HUES64 (cell line): Measurements from ENCODE around the gene PTPRM.

Experiments
- H3K27ac ChIP-seq: 2 replicates; pipeline ENCODE4 v1.7.0; 2013; ENCODE audit warnings: low read depth, low read length, inconsistent platforms
- H3K27me3 ChIP-seq: 2 replicates; pipeline ENCODE4 v1.6.1; 2013; ENCODE audit warnings: mild to moderate bottlenecking, low read length; ENCODE audit not compliant: insufficient read depth
- H3K36me3 ChIP-seq: 2 replicates; pipeline ENCODE4 v1.6.1; 2013; ENCODE audit warnings: mild to moderate bottlenecking, low read length; ENCODE audit not compliant: insufficient read depth
- H3K4me1 ChIP-seq: 2 replicates; pipeline ENCODE4 v1.6.1; 2013; ENCODE audit warnings: mild to moderate bottlenecking, low read length, moderate library complexity; ENCODE audit not compliant: insufficient read depth
- H3K4me3 ChIP-seq: 2 replicates; pipeline ENCODE4 v1.5.1; 2013; ENCODE audit warnings: mild to moderate bottlenecking, low read length, moderate library complexity
- H3K9ac ChIP-seq: 2 replicates; pipeline ENCODE4 v1.6.1; 2013; ENCODE audit warnings: mild to moderate bottlenecking, low read depth, low read length
- H3K9me3 ChIP-seq: 2 replicates; pipeline ENCODE4 v1.6.1; 2013; ENCODE audit warnings: low read depth, low read length; ENCODE audit not compliant: insufficient read depth
- WGBS: fragments of 150-250, 120-280 bp; methylation state at CpG from one replicate; pipeline ENCODE4 v1.1.7; 2013; ENCODE audit warnings: missing lambda C conversion rate; 5-methylcytosine and 5-hydroxymethylcytosine counted together

Gene PTPRM

GRCh38 chr18:7980136-7980535 lies 413.0 kb downstream of the PTPRM start:
- Histone ChIP-seq H3K9ac (no peak overlapping the region), H3K36me3 (no peaks in the 10 kb centered on the region), H3K27ac (no peak overlapping the region), H3K27me3 (no peaks in the 10 kb centered on the region), H3K4me3 (no peak overlapping the region), H3K9me3 (no peaks in the 10 kb centered on the region), H3K4me1 (no peaks in the 10 kb centered on the region)
- 95% methylated on average over 3 of the region's 3 CpGs for WGBS

GRCh38 chr18:7980656-7981055 lies 413.5 kb downstream of the PTPRM start:
- 93% methylated on average over 4 of the region's 4 CpGs for WGBS

GRCh38 chr18:7982216-7982615 lies 415.1 kb downstream of the PTPRM start:
- H3K4me3 ChIP-seq, result no peak overlapping the region
- H3K9me3 ChIP-seq, result no peaks in the 10 kb centered on the region
- no peak overlapping the region for H3K27ac ChIP-seq
- no peaks in the 10 kb centered on the region for H3K4me1 ChIP-seq
- no peaks in the 10 kb centered on the region for H3K36me3 ChIP-seq
- no peaks in the 10 kb centered on the region for H3K27me3 ChIP-seq
- H3K9ac ChIP-seq, result no peak overlapping the region

More at GRCh38 chr18:7980656-7981055, 413.5 kb downstream of the PTPRM start:
- Histone ChIP-seq H3K9me3 (no peaks in the 10 kb centered on the region), H3K36me3 (no peaks in the 10 kb centered on the region), H3K9ac (no peak overlapping the region), H3K27me3 (no peaks in the 10 kb centered on the region), H3K4me3 (no peak overlapping the region), H3K27ac (no peak overlapping the region), H3K4me1 (no peaks in the 10 kb centered on the region)

GRCh38 chr18:7987284-7987976 lies 420.3 kb downstream of the PTPRM start:
- Histone ChIP-seq H3K9ac (no peak overlapping the region), H3K9me3 (no peaks in the 10 kb centered on the region), H3K36me3 (no peaks in the 10 kb centered on the region), H3K27me3 (no peaks in the 10 kb centered on the region), H3K27ac (no peak overlapping the region), H3K4me3 (no peak overlapping the region), H3K4me1 (no peaks in the 10 kb centered on the region)
- WGBS, result 100% methylated on average over 3 of the region's 3 CpGs

GRCh38 chr18:7990670-7991069 lies 423.6 kb downstream of the PTPRM start:
- no peak overlapping the region for H3K9ac ChIP-seq
- WGBS, result 40% methylated on average over 1 of the region's 1 CpG
- no peak overlapping the region for H3K27ac ChIP-seq
- no peaks in the 10 kb centered on the region for H3K36me3 ChIP-seq
- no peak overlapping the region for H3K4me3 ChIP-seq
- H3K9me3 ChIP-seq, result no peaks in the 10 kb centered on the region
- H3K4me1 ChIP-seq, result no peaks in the 10 kb centered on the region
- H3K27me3 ChIP-seq, result no peaks in the 10 kb centered on the region

- Histone ChIP-seq H3K4me1 (peaks cover 10% of the 10 kb centered on the region), H3K27ac (no peak overlapping the region), H3K9me3 (no peaks in the 10 kb centered on the region), H3K9ac (no peak overlapping the region), H3K4me3 (no peak overlapping the region), H3K27me3 (no peaks in the 10 kb centered on the region), H3K36me3 (no peaks in the 10 kb centered on the region)
- WGBS, result 80% methylated on average over 2 of the region's 3 CpGs
Measured at GRCh38 chr18:8001711-8002301, 434.7 kb downstream of the PTPRM start.

- 81% methylated on average over 6 of the region's 6 CpGs for WGBS
- peaks cover 22% of the 10 kb centered on the region for H3K4me1 ChIP-seq
Measured at GRCh38 chr18:8003878-8004675, 437.0 kb downstream of the PTPRM start.

GRCh38 chr18:8004792-8005191 lies 437.7 kb downstream of the PTPRM start:
- Histone ChIP-seq H3K9me3 (no peaks in the 10 kb centered on the region), H3K9ac (no peak overlapping the region), H3K36me3 (no peaks in the 10 kb centered on the region), H3K27ac (no peak overlapping the region), H3K4me1 (peaks cover 22% of the 10 kb centered on the region), H3K4me3 (no peak overlapping the region), H3K27me3 (no peaks in the 10 kb centered on the region)
- 92% methylated on average over 1 of the region's 3 CpGs for WGBS

More at GRCh38 chr18:8003878-8004675, 437.0 kb downstream of the PTPRM start:
- no peak overlapping the region for H3K9ac ChIP-seq
- H3K4me3 ChIP-seq, result no peak overlapping the region
- no peaks in the 10 kb centered on the region for H3K27me3 ChIP-seq
- H3K27ac ChIP-seq, result peak overlapping the region; percentile 20; the same call in 1 of the 2 replicates
- no peaks in the 10 kb centered on the region for H3K36me3 ChIP-seq
- no peaks in the 10 kb centered on the region for H3K9me3 ChIP-seq

GRCh38 chr18:8005870-8006569 lies 438.9 kb downstream of the PTPRM start:
- Histone ChIP-seq H3K27ac (no peak overlapping the region), H3K9me3 (no peaks in the 10 kb centered on the region), H3K36me3 (no peaks in the 10 kb centered on the region), H3K27me3 (no peaks in the 10 kb centered on the region), H3K4me1 (peaks cover 22% of the 10 kb centered on the region), H3K4me3 (no peak overlapping the region), H3K9ac (no peak overlapping the region)
- 77% methylated on average over 7 of the region's 7 CpGs for WGBS

GRCh38 chr18:8006979-8007378 lies 439.9 kb downstream of the PTPRM start:
- Histone ChIP-seq H3K9me3 (no peaks in the 10 kb centered on the region), H3K4me3 (no peak overlapping the region), H3K27me3 (no peaks in the 10 kb centered on the region), H3K9ac (no peak overlapping the region), H3K4me1 (peaks cover 22% of the 10 kb centered on the region), H3K36me3 (no peaks in the 10 kb centered on the region), H3K27ac (no peak overlapping the region)
- WGBS, result 91% methylated on average over 1 of the region's 3 CpGs

- H3K9me3 ChIP-seq, result no peaks in the 10 kb centered on the region
- no peaks in the 10 kb centered on the region for H3K36me3 ChIP-seq
- no peak overlapping the region for H3K27ac ChIP-seq
- H3K27me3 ChIP-seq, result no peaks in the 10 kb centered on the region
- H3K4me1 ChIP-seq, result peaks cover 22% of the 10 kb centered on the region
- 88% methylated on average over 4 of the region's 4 CpGs for WGBS
- no peak overlapping the region for H3K9ac ChIP-seq
- H3K4me3 ChIP-seq, result no peak overlapping the region
Measured at GRCh38 chr18:8008033-8008432, 440.9 kb downstream of the PTPRM start.
